Measurements from ENCODE around the gene CDC73. TPM values are rescaled to one million over a fixed set of nuclear protein-coding genes. Genes with fewer than 3 reads are reported as not detected.

Gene CDC73
- 10 to 100 TPM; 45.4 to 66.9 (median 46.0) TPM for total RNA-seq

DNA sequence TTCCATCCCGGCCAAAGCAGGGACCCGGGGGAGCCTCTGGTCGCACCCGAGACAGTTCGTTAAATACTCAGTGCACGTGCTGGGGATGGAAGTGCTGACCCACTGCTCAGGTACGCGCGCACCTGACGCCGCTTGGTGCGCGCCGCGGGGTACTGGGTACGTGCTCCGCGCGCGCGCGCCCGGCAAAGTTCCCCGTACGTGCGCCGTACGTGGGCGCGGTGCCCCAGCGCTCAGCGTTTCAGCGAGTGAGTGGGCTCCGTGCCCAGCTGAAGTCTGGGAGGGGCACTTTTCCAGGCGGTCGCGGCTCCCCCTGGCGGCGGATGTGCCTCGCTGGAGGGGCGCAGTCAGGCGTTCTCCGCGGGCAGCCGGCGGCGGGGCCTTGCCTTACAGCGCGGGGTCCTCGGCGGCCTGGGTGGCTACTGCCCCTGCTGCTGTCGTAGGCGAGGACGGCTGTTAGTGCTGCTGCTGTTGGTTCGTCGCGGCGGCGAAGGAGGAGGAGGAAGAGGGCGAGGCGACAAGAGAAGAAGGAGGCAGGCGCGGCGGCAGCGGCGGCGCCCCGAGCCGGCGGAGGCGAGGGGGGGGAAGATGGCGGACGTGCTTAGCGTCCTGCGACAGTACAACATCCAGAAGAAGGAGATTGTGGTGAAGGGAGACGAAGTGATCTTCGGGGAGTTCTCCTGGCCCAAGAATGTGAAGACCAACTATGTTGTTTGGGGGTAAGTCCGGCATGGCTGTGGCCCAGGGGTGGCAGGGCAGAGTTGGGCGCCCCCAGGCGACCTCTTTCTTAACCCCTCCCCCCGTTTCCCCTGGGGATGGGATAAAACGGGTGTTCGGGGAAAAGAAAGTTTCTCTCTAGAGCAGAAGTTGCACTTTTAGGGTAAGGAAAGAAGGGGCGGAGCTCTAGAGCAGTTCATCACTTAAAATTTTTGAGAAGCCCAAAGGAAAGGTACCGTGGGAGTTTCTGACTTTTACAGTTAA is at the start of gene CDC73:
CDC73 (plus strand) TSS at position 416 of the 978 bp plus-strand sequence; CDS start at position 586, 170 bp downstream.
- intact Hi-C loops (cut with DNase I) = loop anchor here (1.0 to 10.0 kb wide), 4 partner anchors 17 to 647 kb away; partner anchors contain the start of genes GLRX2, RGS2, RO60 and UCHL5
- Histone ChIP-seq H3K4me1 (peaks cover 29 to 43% (median 41%) of the 10 kb centered on the region in 4 donors), H3K9me3 (no peaks in the 10 kb centered on the region), H3K4me3 (peak within 1 kb of the TSS; percentile 81 to 91 (median 82)), H3K36me3 (peaks cover 4 to 20% (median 10%) of the 10 kb centered on the region in 4 donors), H3K27ac (replicated peaks in 1 of 4) (peak within 1 kb of the TSS; percentile 94 to 97 (median 96)), H3K27me3 (no peaks in the 10 kb centered on the region)
- 0% methylated on average over 36 of the region's 85 CpGs for WGBS
- DNase-seq (ENCODE audit: extremely low spot score) = peak; percentile 99
- TF ChIP-seq POLR2A (IDR thresholded peaks at IDR 0.05; ENCODE audit: low read depth) (peak; percentile 66), EP300 (IDR thresholded peaks at IDR 0.05) (no peak), POLR2AphosphoS5 (IDR thresholded peaks at IDR 0.05) (peak; percentile 95 to 97)
- TF ChIP-seq, protein P1, sequence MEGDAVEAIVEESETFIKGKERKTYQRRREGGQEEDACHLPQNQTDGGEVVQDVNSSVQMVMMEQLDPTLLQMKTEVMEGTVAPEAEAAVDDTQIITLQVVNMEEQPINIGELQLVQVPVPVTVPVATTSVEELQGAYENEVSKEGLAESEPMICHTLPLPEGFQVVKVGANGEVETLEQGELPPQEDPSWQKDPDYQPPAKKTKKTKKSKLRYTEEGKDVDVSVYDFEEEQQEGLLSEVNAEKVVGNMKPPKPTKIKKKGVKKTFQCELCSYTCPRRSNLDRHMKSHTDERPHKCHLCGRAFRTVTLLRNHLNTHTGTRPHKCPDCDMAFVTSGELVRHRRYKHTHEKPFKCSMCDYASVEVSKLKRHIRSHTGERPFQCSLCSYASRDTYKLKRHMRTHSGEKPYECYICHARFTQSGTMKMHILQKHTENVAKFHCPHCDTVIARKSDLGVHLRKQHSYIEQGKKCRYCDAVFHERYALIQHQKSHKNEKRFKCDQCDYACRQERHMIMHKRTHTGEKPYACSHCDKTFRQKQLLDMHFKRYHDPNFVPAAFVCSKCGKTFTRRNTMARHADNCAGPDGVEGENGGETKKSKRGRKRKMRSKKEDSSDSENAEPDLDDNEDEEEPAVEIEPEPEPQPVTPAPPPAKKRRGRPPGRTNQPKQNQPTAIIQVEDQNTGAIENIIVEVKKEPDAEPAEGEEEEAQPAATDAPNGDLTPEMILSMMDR (IDR thresholded peaks at IDR 0.05) = peak; percentile 89 to 91 (median 91)

DNA sequence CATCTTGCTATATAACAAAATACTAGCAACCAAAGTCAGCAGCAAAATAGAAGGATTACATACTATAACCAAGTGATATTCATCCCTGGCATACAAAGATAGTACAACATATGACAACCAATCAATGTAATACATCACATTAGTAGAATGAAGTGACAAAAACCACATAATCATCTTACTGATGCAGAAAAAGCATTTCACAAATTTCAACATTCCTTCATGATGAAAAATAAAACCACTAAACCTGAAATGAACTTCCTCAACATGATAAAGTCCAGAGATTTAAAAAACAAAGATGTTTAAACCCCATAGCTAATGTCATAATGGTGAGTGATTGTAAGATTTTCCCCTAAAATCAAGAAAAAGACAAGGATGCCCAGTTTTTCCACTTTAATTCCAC is 43.8 kb upstream of the CDC73 start:
- DNase-seq (ENCODE audit: extremely low spot score) = no peak
- Histone ChIP-seq H3K27me3 (no peaks in the 10 kb centered on the region), H3K4me3 (no peak overlapping the region), H3K36me3 (peaks cover 22 to 69% (median 41%) of the 10 kb centered on the region in 4 donors), H3K27ac (replicated peaks in 1 of 4) (no peak overlapping the region), H3K9me3 (no peaks in the 10 kb centered on the region), H3K4me1 (peaks cover 0 to 5% (median 2%) of the 10 kb centered on the region in 4 donors)
- TF ChIP-seq POLR2A (IDR thresholded peaks at IDR 0.05; ENCODE audit: low read depth) (no peak), POLR2AphosphoS5 (IDR thresholded peaks at IDR 0.05) (no peak), EP300 (IDR thresholded peaks at IDR 0.05) (no peak)
- TF ChIP-seq, protein P1 (IDR thresholded peaks at IDR 0.05) = no peak
- intact Hi-C loops (cut with DNase I) = no loop called here

DNA sequence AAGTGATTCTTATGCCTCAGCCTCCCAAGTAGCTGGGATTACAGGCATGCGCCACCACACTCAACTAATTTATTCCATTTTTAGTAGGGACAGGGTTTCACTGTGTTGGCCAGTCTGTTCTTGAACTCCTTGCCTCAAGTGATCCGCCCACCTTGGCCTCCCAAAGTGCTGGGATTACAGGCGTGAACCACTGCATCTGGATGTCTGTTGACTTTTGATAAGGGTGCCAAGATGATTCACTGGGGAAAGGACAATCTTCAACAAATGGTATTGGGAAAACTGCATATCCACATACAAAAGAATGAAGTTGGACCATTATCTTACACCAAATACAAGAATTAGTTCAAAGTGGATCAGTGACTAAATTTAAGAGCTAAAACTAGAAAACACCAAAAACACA is 42.6 kb upstream of the CDC73 start:
- peaks cover 0 to 5% (median 2%) of the 10 kb centered on the region in 4 donors for H3K4me1 ChIP-seq
- WGBS = 89% methylated on average over 3 of the region's 3 CpGs
- intact Hi-C loops (cut with DNase I) = no loop called here
- no peak overlapping the region for H3K27ac ChIP-seq (replicated peaks in 1 of 4)
- DNase-seq (ENCODE audit: extremely low spot score) = no peak
- H3K27me3 ChIP-seq = no peaks in the 10 kb centered on the region
- TF ChIP-seq POLR2AphosphoS5 (IDR thresholded peaks at IDR 0.05) (no peak), POLR2A (IDR thresholded peaks at IDR 0.05; ENCODE audit: low read depth) (no peak), EP300 (IDR thresholded peaks at IDR 0.05) (no peak)
- TF ChIP-seq, protein P1 (IDR thresholded peaks at IDR 0.05) = no peak
- H3K4me3 ChIP-seq = no peak overlapping the region
- peaks cover 30 to 75% (median 53%) of the 10 kb centered on the region in 4 donors for H3K36me3 ChIP-seq
- H3K9me3 ChIP-seq = no peaks in the 10 kb centered on the region

DNA sequence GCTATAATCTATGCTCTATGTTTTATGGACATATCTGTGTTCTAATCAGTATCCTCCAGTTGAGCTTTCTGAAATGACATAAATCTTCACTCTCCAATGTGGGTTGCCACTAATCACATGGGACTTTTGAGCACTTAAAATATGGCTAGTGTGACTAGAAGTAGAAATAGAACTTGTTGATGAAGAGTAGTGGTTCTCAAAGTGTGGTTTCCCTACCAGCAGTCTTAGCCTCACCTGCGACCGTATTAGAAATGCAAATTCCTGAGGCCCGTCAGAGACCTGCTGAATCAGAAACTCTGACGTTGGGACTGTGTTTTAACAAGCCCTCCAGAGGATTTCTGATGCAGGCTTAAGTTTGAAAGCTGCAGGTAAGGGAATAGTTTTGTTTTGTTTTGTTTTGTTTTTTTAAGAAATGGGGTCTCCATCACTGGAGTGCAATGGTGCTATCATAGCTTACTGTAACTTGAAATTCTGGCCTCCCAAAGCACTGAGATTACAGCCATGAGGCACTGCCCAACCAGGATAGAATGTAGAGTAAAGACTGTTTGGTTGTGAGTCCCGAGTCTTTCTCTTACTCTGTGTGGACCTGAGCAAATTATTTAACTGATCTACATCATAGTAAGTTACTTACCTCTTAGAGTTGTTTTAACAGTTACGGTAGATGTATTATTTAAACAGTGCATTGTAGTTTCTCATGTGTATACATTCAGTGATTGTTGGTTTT is 38.3 kb upstream of the CDC73 start:
- no peak overlapping the region for H3K4me3 ChIP-seq
- no peak for DNase-seq (ENCODE audit: extremely low spot score)
- intact Hi-C loops (cut with DNase I) = no loop called here
- 92% methylated on average over 6 of the region's 6 CpGs for WGBS
- peaks cover 24 to 70% (median 50%) of the 10 kb centered on the region in 4 donors for H3K36me3 ChIP-seq
- no peaks in the 10 kb centered on the region for H3K4me1 ChIP-seq
- no peak overlapping the region for H3K27ac ChIP-seq (replicated peaks in 1 of 4)
- no peaks in the 10 kb centered on the region for H3K27me3 ChIP-seq
- TF ChIP-seq EP300 (IDR thresholded peaks at IDR 0.05) (no peak), POLR2AphosphoS5 (IDR thresholded peaks at IDR 0.05) (no peak), POLR2A (IDR thresholded peaks at IDR 0.05; ENCODE audit: low read depth) (no peak)
- TF ChIP-seq, protein P1 (IDR thresholded peaks at IDR 0.05) = no peak
- no peaks in the 10 kb centered on the region for H3K9me3 ChIP-seq
